HG02970 (cell line): ENCODE results near the gene RNF125.

ENCODE experiments used
- ATAC-seq: cut with Tn5 transposase; IDR thresholded peaks from one replicate; pipeline ENCODE4 v1.9.1; 2021; ENCODE audit warnings: mild to moderate bottlenecking, moderate library complexity, moderate number of reproducible peaks; ENCODE audit not compliant: unreplicated experiment, low FRiP score

RNF125 gene

GRCh38 chr18:32021756-32022564, 3.3 kb downstream of the RNF125 start:
- no peak for ATAC-seq

GRCh38 chr18:32025744-32026143, 7.1 kb downstream of the RNF125 start:
- ATAC-seq, result no peak

GRCh38 chr18:32026491-32027086, 8.0 kb downstream of the RNF125 start:
- ATAC-seq, result no peak

GRCh38 chr18:32029558-32029957, 10.9 kb downstream of the RNF125 start:
- no peak for ATAC-seq

- no peak for ATAC-seq
Measured at GRCh38 chr18:32032609-32033008, 14.0 kb downstream of the RNF125 start.

GRCh38 chr18:32036506-32037180, 18.0 kb downstream of the RNF125 start:
- no peak for ATAC-seq

- no peak for ATAC-seq
Measured at GRCh38 chr18:32037616-32038015, 19.0 kb downstream of the RNF125 start.

- no peak for ATAC-seq
Measured at GRCh38 chr18:32040936-32041335, 22.3 kb downstream of the RNF125 start.

GRCh38 chr18:32042337-32042736, 23.7 kb downstream of the RNF125 start:
- ATAC-seq, result no peak

GRCh38 chr18:32048507-32049091, 30.0 kb downstream of the RNF125 start:
- ATAC-seq, result no peak

- no peak for ATAC-seq
Measured at GRCh38 chr18:32049393-32050171, 31.0 kb downstream of the RNF125 start.

- ATAC-seq, result no peak
Measured at GRCh38 chr18:32056613-32057358, 38.2 kb downstream of the RNF125 start.

- ATAC-seq, result no peak
Measured at GRCh38 chr18:32057624-32058165, 39.1 kb downstream of the RNF125 start.

GRCh38 chr18:32060026-32060425, 41.4 kb downstream of the RNF125 start:
- ATAC-seq, result no peak

GRCh38 chr18:32067375-32068167, 48.9 kb downstream of the RNF125 start:
- no peak for ATAC-seq

GRCh38 chr18:32072321-32072720, 53.7 kb downstream of the RNF125 start:
- no peak for ATAC-seq

GRCh38 chr18:32074206-32074605, 55.6 kb downstream of the RNF125 start:
- no peak for ATAC-seq

GRCh38 chr18:32078845-32079244, 60.2 kb downstream of the RNF125 start:
- no peak for ATAC-seq

GRCh38 chr18:32081881-32082280, 63.3 kb downstream of the RNF125 start:
- ATAC-seq, result no peak
